G401 (cell line): ENCODE data around the gene CYP46A1. TPM values are rescaled to one million over a fixed set of nuclear protein-coding genes. Genes with fewer than 3 reads are reported as not detected.
"Not testable (repeated sequence)": the region's sequence is repeated elsewhere in the genome, so short reads cannot be mapped to it uniquely, and the experiment has no call there.

Source experiments
- DNase-seq: peaks from one replicate; pipeline ENCODE4 v3.0.0-alpha.2; 2015; ENCODE audit warnings: low spot score
- in situ Hi-C: cut with HindIII; loops from 2 replicates; pipeline ENCODE4 v1.10.0; 2016; ENCODE audit warnings: low sequenced_read_pairs, mixed read lengths
- total RNA-seq: library from RNA; depleted of rRNA; stranded (reverse); fragments of >200 nt; shearing (Covaris generic); gene quantifications from 2 replicates; pipeline ENCODE4 v1.2.3, GENCODE V29; 2014

The CYP46A1 gene
- total RNA-seq, 1 experiment from 2014 or later: 3.0 TPM

DNA sequence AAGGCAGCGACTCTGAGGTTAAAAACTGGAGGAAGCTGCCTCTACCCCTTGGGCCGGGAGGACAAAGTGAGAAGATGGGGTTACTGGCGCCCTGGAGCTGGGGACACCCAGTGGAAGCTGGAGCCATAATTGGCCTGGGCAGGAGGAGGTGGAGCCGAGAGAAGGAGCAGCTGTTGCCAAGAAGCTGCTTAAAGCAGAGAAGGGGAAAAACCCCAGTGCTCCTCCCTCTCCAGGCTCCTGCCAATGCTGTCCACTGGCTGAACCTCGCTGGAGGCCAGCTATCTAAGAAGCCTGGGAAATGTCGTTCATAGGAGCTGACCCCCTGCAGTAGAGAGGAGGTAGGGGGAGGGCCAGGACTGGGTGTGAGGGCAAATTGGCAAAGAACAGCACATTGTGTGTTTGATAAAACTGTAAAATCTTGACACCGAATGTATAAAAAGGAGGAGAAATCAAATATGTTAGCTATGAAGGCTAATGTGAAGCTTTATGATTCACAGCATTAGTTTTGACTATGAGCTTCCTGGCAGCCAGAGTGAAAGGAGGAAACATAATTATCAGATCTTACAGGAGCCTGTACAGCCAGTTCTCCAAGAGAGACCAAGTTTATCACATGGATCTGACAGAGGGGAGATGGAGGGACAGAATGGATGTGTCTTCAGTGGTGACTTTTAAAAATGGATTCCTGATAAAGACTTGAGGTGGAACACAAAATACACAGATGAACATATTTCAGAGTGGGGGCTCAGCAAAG lies 29.7 kb upstream of the CYP46A1 start:
- in situ Hi-C loops: no loop called here
- DNase-seq: no peak

- DNase-seq: no peak
- in situ Hi-C loops: no loop called here
These were observed 28.6 kb upstream of the CYP46A1 start for GRCh38 chr14:99655521-99655920.

DNA sequence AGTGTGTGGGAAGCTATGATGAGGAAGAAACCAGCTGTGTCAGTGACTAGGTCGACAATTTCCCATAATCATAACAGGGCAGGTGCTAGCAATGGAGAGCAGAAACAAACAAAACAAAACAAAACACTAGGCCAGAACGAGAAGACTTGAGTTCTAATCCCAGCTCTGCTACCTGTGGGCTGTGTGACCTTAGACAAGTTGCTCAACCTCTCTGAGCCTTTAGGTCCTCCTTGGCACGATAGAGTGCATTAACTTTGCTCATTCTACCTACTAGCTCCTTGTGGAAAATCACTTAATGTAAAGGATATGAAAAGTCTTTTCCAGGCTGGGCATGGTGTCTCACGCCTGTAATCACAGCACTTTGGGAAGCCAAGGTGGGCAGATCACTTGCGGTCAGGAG lies 27.9 kb upstream of the CYP46A1 start:
- DNase-seq: no peak
- in situ Hi-C loops: no loop called here

GRCh38 chr14:99657645-99658155 lies 26.4 kb upstream of the CYP46A1 start:
- no peak for DNase-seq
- in situ Hi-C loops: no loop called here

- in situ Hi-C loops: no loop called here
- no peak for DNase-seq
These were observed 25.8 kb upstream of the CYP46A1 start for GRCh38 chr14:99658218-99658845.

GRCh38 chr14:99659333-99659741 lies 24.8 kb upstream of the CYP46A1 start:
- DNase-seq: no peak
- in situ Hi-C loops: no loop called here

GRCh38 chr14:99660006-99660566 lies 24.0 kb upstream of the CYP46A1 start:
- in situ Hi-C loops: no loop called here
- DNase-seq: no peak

- in situ Hi-C loops: no loop called here
- DNase-seq: no peak
These were observed 23.3 kb upstream of the CYP46A1 start for GRCh38 chr14:99660794-99661193.

GRCh38 chr14:99661206-99661605 lies 22.9 kb upstream of the CYP46A1 start:
- in situ Hi-C loops, DNase-seq: not testable (repeated sequence)

DNA sequence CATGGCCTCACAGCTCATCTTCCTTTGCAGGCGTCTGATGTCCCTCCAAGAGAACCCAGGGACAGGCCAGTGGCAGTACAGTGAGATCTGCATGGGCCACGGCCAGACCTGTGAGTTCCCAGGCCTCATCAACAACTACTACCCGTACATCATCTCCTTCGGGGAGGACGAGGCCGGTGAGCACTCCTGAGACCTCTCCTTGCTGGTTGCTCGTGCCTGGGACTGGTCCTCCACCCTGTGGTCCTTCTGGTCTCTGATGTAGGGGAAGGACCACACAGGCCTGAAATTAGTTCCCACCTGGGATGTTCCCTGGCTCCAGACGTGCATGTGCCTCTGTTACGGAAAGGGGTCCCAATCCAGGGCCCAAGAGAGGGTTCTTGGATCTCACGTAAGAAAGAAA lies 21.3 kb upstream of the CYP46A1 start:
- DNase-seq: no peak
- in situ Hi-C loops: no loop called here

DNA sequence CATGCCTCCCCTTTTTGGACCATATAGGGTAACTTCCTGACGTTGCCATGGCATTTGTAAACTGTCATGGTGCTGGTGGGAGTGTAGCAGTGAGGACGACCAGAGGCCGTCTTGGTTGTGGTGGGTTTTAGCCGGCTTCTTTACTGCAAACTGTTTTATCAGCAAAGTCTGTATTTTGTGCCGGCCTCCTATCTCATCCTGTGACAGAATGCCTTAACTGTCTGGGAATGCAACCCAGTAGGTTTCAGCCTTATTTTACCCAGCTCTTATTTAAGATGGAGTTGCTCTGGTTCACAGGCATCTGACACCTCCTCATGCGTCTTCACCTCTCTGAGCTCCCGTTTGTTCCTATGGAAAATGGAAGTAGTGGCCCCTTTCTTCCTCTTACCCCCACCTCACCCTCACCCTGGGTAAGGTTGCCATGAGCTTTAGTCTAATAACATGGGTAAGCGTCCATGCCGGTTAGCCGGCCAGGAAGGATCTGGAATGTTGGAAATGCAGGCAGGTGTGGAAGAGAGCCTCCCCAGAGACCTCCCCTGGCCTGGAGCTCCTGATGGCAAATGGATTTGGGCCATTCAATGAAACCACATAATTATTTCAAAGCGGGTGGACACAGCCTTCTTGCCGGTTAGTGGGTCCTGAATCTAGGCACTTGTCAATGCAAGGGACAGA lies 20.6 kb upstream of the CYP46A1 start:
- DNase-seq: no peak
- in situ Hi-C loops: no loop called here

- in situ Hi-C loops: no loop called here
- DNase-seq: peak; percentile 35
These were observed 19.8 kb upstream of the CYP46A1 start for GRCh38 chr14:99664058-99664936.

- DNase-seq: no peak
- in situ Hi-C loops: no loop called here
These were observed 19.2 kb upstream of the CYP46A1 start for GRCh38 chr14:99664937-99665273.

GRCh38 chr14:99666533-99666932 lies 17.6 kb upstream of the CYP46A1 start:
- DNase-seq: no peak
- in situ Hi-C loops: no loop called here

- in situ Hi-C loops: no loop called here
- DNase-seq: no peak
These were observed 17.1 kb upstream of the CYP46A1 start for GRCh38 chr14:99667045-99667444.

DNA sequence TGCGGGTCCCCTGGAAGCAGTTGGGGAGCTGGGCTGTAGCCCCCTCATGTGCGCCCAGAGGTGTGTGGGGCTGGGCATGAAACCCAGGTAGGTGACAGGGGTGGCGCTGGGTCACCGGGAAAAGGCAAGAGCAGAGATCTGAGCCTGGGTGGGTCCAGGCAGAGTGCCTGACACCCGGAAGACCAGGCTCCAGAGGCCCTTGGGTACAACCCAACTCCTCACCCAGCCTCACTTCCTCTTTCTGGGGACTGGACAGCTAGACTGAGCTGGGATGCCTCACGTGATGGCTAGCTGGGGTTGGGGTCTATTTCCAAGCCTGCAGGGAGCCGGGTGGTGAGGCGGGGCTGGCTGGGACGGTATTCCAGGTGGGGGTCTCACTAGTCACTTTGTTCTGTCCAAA lies 16.3 kb upstream of the CYP46A1 start:
- in situ Hi-C loops: no loop called here
- DNase-seq: no peak

GRCh38 chr14:99668307-99669295 lies 15.5 kb upstream of the CYP46A1 start:
- in situ Hi-C loops: no loop called here

More at GRCh38 chr14:99668307-99669295, 15.5 kb upstream of the CYP46A1 start:
- no peak for DNase-seq
